IPS-18c (cell line): ENCODE measurements around the gene MYBPHL.

Experiments
- H3K4me3 ChIP-seq: 2 replicates; pipeline ENCODE4 v1.7.0; 2013; ENCODE audit warnings: low read depth, mild to moderate bottlenecking, low read length, moderate library complexity; ENCODE audit not compliant: insufficient read depth
- H3K9me3 ChIP-seq: one replicate; pipeline ENCODE4 v1.6.1; 2013; ENCODE audit warnings: mild to moderate bottlenecking, low read length, moderate library complexity; ENCODE audit not compliant: control insufficient read depth, insufficient read depth

Gene MYBPHL

GRCh38 chr1:109306832-109307273 is at the start of gene MYBPHL:
Gene MYBPHL, minus strand, starts transcription at chr1:109307011. Its CDS starts 20 bp downstream, at chr1:109306991.
- H3K9me3 ChIP-seq, result peaks cover 2% of the 10 kb centered on the region
- H3K4me3 ChIP-seq, result no peak within 1 kb of the TSS

DNA sequence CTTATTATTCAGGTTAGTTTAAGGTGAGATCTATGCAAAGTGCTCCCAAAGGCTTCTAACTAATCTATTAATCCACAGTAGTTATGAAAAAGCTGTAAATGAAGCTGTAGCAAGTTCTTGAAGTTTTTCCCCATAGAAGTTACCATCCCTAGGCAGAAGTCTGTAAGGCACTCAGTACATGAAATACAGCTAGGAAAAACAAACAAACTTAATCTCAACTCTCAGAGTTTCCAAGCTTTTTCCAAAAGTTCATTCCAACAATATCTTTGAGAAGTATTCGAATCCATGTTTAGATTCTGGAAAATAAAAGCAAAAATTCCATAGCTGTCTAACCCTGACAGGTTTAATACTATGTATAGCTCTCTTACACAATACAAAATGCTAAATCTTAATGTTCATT is 49.7 kb upstream of the MYBPHL start:
- no peaks in the 10 kb centered on the region for H3K9me3 ChIP-seq
- H3K4me3 ChIP-seq, result no peak overlapping the region

- H3K4me3 ChIP-seq, result no peak overlapping the region
- H3K9me3 ChIP-seq, result no peaks in the 10 kb centered on the region
These were observed 48.1 kb upstream of the MYBPHL start for GRCh38 chr1:109354929-109355328.

DNA sequence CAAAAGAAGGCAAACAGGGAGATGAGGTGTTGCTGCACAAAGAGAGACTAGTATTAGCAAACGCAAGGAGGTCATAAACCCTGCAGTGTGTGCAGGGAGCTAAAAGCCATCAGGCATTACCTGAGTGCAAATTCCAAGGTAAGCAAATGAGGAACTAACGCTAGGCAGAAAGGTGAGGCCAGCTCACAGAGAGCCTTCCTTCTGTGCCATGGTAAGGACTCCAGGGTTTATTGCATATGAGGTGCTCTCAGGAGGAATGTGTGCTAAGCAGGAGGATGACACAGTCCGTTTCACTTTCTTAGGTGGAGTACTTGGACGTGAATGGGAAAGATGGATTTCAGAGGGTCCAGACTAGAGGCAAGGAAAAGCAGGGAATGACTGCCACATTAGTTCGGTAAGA is 44.6 kb upstream of the MYBPHL start:
- Histone ChIP-seq H3K9me3 (no peaks in the 10 kb centered on the region), H3K4me3 (no peak overlapping the region)

DNA sequence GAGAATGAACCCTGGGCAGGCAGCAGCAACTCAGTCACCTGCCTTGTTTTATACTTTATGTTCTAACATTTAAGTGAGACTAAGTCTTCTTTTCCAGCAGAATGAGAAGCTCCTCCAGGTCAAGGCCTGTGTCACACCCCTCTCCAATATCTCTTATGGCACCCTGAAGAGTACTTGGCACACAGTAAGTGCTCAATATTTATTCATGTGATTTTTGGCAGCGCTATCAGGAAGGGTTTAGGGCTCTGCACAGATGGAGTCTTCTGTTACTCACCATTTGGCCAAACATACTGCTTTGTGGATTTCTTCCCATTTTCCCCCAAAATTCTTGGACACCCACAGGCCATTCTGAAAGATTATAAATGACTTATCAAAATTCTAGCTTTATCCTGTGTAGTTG is 43.8 kb upstream of the MYBPHL start:
- H3K4me3 ChIP-seq, result no peak overlapping the region
- no peaks in the 10 kb centered on the region for H3K9me3 ChIP-seq

DNA sequence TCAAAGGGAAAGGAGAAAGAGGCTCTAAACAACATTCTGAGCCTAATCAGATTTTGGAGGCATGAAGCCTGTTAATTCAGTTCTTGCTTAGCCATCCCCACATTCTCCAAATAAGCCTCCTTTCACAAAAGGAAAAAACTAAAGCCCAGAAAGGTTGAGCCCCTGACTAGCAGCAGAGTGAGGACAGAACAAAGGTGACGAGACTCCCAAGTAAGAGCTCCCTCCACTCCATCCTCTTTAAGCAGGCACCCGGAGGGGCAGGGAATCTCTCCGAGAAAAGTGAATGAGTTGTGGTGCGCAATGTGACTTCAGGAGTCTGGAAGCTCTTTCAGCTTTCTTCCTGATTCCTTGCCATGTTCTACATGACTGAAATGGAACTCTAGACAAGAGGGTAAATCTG is 43.4 kb upstream of the MYBPHL start:
- Histone ChIP-seq H3K9me3 (no peaks in the 10 kb centered on the region), H3K4me3 (no peak overlapping the region)

DNA sequence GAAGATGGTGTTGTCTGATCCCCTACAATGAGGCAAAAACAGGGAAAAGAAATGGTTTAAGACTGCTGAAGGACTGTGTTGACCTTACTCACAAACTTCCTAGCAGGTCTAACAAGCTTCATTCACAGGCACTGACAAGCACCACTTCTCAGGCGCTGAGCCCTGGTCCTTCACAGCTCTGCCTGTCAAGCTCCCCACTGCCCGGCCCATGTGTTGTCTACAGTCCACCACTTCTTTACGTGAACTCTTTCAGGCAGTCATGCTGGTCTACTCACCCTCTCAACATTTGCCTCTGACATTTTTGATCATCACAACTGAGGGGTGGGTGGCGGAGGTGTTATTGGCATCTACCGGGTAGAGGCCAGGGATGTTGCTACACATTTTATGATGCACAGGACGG is 40.7 kb upstream of the MYBPHL start:
- Histone ChIP-seq H3K4me3 (no peak overlapping the region), H3K9me3 (no peaks in the 10 kb centered on the region)

DNA sequence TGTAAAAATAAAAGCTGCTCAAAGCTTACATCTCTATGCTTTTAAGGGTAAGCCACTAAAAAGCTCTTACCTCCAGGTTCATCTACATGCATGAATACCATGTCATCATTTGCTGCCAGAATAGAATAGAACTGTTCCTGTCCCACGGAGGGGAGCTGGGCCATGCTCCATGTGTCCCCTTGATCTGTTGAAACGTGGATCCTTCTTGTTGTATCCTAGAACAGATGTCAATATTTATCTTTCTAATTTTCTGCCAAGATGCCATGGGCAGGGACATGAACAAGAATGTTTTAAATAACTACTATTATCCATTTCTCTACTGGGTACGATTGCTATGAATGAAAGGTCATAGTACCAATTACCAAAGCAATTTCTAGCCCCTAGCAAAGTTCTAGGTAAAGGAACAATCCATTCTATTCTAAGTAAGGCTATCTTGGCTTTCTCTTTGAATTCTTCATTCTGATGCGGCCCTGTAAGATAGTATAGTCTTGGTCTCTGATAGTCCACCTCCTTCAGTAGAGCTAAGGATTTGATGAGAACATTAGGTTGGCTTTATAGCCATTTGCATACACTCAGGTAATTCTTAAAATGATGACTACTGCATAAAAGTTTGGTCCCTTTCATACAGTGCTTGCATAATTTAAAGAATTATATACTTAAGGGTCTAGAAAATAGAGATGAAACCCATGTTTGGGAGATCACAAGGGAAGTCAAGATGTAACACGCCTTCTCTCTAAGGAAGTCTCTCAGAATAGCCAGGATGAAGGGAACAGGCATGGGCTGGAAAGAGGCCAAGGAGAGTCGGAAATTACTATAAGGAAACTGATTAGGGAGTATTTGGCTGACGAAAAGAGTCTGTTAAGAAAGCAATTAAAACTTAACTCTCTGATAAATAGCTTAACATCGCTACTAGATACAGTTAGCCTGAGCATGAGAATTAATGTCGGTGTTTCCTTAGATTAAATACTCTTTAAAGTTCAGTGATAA is 35.4 kb upstream of the MYBPHL start:
- no peaks in the 10 kb centered on the region for H3K9me3 ChIP-seq
- no peak overlapping the region for H3K4me3 ChIP-seq

- Histone ChIP-seq H3K4me3 (no peak overlapping the region), H3K9me3 (no peaks in the 10 kb centered on the region)
These were observed 31.8 kb upstream of the MYBPHL start for GRCh38 chr1:109338608-109339007.

DNA sequence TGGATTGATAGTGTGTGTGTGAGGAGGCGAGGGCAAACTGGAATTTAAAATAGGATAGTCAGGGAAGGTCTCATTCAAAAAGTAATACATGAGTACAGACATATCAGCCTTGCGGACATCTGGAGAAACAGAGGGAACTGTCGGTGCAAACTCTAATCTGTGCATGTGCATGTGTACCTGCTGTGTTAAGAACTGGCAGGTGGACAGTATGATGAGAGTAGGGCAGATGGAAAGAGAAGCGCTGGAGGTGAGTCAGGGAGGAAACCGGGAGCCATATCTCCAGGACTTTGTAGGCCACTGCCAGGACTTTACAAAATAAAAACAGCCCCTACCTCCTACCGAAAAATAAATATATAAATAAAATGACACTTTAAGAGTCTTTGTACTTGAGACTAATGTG is 31.3 kb upstream of the MYBPHL start:
- no peaks in the 10 kb centered on the region for H3K9me3 ChIP-seq

GRCh38 chr1:109335091-109335490 is 28.3 kb upstream of the MYBPHL start:
- no peaks in the 10 kb centered on the region for H3K9me3 ChIP-seq
- H3K4me3 ChIP-seq, result no peak overlapping the region

More for the DNA sequence above, 31.3 kb upstream of the MYBPHL start:
- H3K4me3 ChIP-seq, result no peak overlapping the region

DNA sequence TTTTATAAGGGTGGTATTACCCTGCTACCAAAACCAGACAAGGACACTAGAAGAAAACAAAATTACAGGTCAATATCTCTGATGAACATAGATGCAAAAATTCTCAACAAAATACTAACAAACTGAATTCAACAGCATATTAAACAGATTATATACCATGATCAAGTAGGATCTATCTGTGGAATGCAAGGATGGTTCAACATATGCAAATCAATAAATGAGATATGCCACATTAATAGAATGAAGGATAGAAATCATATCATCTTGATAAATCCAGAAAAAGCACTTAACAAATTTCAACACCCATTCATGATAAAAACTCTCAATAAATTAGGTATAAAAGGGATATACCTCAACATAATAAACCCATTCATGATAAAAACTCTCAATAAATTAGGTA is 24.3 kb upstream of the MYBPHL start:
- Histone ChIP-seq H3K4me3 (no peak overlapping the region), H3K9me3 (no peaks in the 10 kb centered on the region)

DNA sequence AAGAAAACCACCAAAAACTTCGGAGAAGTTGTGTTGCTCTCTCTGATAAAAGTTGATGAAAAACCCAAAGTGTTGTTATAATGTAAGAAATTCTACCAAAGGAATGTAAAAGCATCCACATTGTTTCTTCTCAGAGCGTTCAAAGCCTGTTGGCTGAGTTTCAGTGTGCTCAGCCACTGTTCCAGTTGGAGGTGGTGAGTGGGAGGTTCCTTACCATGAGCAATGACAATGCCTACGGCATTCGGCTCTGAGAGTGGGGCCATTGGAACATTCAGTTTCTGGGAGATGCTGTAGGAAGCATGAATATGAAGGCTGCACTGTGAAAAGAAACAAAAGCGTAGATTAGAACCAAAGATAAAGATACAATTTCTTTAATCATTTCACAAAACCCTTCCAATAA is 20.5 kb upstream of the MYBPHL start:
- Histone ChIP-seq H3K9me3 (no peaks in the 10 kb centered on the region), H3K4me3 (no peak overlapping the region)

DNA sequence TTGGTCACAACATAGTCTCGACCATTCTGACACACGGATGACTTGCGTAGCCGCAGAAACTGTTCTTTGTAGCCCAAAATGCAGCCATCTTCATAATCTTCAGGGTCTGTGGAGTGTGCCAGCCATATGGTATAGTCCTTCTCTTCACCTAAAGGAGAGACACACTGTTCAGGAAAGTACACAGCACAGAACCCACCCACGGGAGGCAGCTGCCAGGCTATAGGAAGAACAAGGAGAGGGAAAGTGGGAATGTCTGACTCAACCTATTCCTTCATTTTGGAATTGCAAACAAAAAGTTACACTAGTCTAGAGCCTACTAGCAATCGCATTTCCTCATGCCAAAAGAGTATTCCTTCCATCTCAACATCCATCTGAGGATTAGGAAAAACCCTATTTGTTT is 16.2 kb upstream of the MYBPHL start:
- no peaks in the 10 kb centered on the region for H3K9me3 ChIP-seq
- H3K4me3 ChIP-seq, result no peak overlapping the region

GRCh38 chr1:109319114-109319513 is 12.3 kb upstream of the MYBPHL start:
- Histone ChIP-seq H3K9me3 (no peaks in the 10 kb centered on the region), H3K4me3 (no peak overlapping the region)

DNA sequence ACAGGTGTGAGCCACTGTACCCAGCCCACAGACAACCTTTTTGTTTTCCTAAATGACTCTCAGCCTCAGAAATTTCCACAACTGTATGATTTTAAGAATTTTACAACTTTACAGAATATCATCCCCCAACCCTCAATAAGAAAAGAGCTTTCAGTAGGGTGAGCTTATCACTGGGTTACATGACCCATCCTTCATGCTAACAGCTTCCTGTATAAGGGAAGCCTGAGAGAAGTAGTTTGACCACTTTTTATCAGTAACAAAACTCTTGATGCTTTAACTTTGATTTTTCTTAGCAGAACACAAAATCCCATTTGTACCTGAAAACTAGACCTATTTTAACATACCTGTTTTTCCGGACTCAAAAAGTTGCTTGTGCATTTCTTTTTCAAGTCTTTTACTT is 9.7 kb upstream of the MYBPHL start:
- Histone ChIP-seq H3K4me3 (no peak overlapping the region), H3K9me3 (no peaks in the 10 kb centered on the region)

GRCh38 chr1:109315288-109315687 is 8.5 kb upstream of the MYBPHL start:
- Histone ChIP-seq H3K4me3 (no peak overlapping the region), H3K9me3 (no peaks in the 10 kb centered on the region)

DNA sequence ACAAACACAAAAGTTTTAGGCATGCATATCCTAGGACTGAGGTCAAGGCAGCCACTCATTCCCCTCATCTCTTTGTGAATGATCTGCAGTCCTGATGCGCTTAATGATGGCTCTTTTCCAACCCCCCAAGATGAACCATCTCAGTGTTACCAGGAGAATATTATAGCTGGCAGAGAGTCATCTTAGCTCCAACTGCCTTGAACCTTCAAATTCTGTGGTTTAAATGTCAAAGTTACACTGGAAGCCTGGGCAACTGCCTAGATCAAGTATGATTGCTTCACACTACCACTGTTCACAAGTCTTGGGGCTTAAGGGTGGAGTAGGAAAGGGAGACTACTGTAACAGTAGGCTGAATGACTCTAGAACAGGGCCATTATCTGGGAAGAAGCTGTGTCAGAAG is 8.0 kb upstream of the MYBPHL start:
- no peak overlapping the region for H3K4me3 ChIP-seq

More for the DNA sequence above, 8.0 kb upstream of the MYBPHL start:
- no peaks in the 10 kb centered on the region for H3K9me3 ChIP-seq
